NB4 (cell line): ENCODE measurements around the gene CAMK4.

Experiments
- DNase-seq: peaks from one replicate; pipeline ENCODE4 v3.0.0; 2010; ENCODE audit warnings: low read depth
- H3K4me3 ChIP-seq: one replicate; pipeline ENCODE4 v1.5.1; 2011; ENCODE audit warnings: mild to moderate bottlenecking, low read depth, low read length, moderate library complexity
- MAX ChIP-seq: IDR thresholded peaks from 2 replicates; pipeline ENCODE4 v1.6.1; 2011; ENCODE audit warnings: low read depth, low read length
- MYC ChIP-seq: IDR thresholded peaks from 2 replicates; pipeline ENCODE4 v1.6.1; 2011; ENCODE audit warnings: low read depth, low read length
- POLR2A ChIP-seq: IDR thresholded peaks from 2 replicates; pipeline ENCODE4 v1.6.1; 2011; ENCODE audit warnings: mild to moderate bottlenecking; ENCODE audit not compliant: insufficient read length; ENCODE audit errors: extremely low read depth
- TF ChIP-seq, protein P1 (sequence below): IDR thresholded peaks from one replicate; pipeline ENCODE4 v1.5.1; 2012; ENCODE audit warnings: low read depth, low read length

CAMK4 gene

DNA sequence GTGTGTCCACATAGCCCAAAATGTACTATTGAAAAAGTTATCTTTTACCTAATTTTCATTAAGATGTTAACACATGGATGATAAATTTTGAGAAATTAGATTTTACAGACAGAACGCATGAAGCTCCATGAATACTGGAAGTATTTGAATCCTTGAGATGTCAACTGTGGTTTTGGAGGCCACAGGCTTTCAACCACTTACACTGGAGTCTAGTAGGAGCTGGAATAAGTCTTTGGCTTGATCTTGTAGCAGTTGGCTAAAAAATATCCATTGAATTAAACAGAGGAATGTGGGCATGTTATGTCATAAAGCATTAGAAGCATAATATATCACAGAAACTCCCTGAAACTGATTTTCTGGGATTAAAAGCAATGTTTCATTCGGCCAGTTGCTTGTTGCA lies 52.9 kb downstream of the CAMK4 start:
- no peak overlapping the region for H3K4me3 ChIP-seq
- DNase-seq, result no peak
- TF ChIP-seq MAX, result no peak
- TF ChIP-seq POLR2A, result no peak
- TF ChIP-seq, protein P1, sequence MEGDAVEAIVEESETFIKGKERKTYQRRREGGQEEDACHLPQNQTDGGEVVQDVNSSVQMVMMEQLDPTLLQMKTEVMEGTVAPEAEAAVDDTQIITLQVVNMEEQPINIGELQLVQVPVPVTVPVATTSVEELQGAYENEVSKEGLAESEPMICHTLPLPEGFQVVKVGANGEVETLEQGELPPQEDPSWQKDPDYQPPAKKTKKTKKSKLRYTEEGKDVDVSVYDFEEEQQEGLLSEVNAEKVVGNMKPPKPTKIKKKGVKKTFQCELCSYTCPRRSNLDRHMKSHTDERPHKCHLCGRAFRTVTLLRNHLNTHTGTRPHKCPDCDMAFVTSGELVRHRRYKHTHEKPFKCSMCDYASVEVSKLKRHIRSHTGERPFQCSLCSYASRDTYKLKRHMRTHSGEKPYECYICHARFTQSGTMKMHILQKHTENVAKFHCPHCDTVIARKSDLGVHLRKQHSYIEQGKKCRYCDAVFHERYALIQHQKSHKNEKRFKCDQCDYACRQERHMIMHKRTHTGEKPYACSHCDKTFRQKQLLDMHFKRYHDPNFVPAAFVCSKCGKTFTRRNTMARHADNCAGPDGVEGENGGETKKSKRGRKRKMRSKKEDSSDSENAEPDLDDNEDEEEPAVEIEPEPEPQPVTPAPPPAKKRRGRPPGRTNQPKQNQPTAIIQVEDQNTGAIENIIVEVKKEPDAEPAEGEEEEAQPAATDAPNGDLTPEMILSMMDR, result no peak
- no peak for TF ChIP-seq MYC

GRCh38 chr5:111278858-111279504 lies 54.8 kb downstream of the CAMK4 start:
- no peak for TF ChIP-seq MYC
- TF ChIP-seq, protein P1, result peak; percentile 85
- TF ChIP-seq MAX, result no peak
- peak; percentile 66 for DNase-seq
- H3K4me3 ChIP-seq, result no peak overlapping the region

GRCh38 chr5:111280282-111280951 lies 56.2 kb downstream of the CAMK4 start:
- H3K4me3 ChIP-seq, result no peak overlapping the region
- TF ChIP-seq MAX, result no peak
- no peak for TF ChIP-seq POLR2A
- TF ChIP-seq, protein P1, result no peak
- no peak for TF ChIP-seq MYC
- DNase-seq, result no peak

GRCh38 chr5:111282798-111283197 lies 58.6 kb downstream of the CAMK4 start:
- TF ChIP-seq, protein P1, result no peak
- TF ChIP-seq MYC (no peak), MAX (no peak), POLR2A (no peak)
- no peak overlapping the region for H3K4me3 ChIP-seq
- DNase-seq, result no peak

DNA sequence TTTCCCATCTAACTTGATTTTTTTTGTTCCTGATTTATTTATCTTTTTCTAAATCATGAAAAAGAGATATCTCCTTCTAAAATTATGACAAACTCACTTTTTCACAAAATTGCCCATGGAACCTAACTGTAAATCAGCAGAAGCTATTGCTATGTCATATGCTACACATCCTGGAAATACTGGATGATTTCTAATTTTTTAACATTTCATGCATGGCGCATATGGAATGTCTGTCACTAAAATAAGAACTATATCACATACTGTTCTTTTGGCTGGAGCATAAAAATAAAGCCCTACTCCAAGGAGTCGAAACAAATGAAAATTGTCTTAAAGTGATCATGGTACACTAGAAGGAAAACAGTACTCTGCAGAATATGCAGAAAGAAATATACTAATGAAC lies 60.6 kb downstream of the CAMK4 start:
- TF ChIP-seq, protein P1, result no peak
- TF ChIP-seq MAX (no peak), MYC (no peak), POLR2A (no peak)
- no peak overlapping the region for H3K4me3 ChIP-seq
- no peak for DNase-seq
